K562 (cell line): ENCODE measurements around the gene BBC3. TPM values are rescaled to one million over a fixed set of nuclear protein-coding genes. Genes with fewer than 3 reads are reported as not detected.
A peak's percentile ranks its signal among the peaks of the same experiment; 100 is the strongest.

Experiments
- AFF1 ChIP-seq, 2 experiments: fragments of 450-650 bp; IDR thresholded peaks; 2 replicates each; pipeline ENCODE4 v1.6.1; 2018; ENCODE audit warnings: mild to moderate bottlenecking in 2 of 2, low read depth in 1 of 2; ENCODE audit not compliant: partially characterized antibody in 2 of 2
- ARID1B ChIP-seq: fragments of 450-650 bp; IDR thresholded peaks from 2 replicates; pipeline ENCODE4 v1.6.1; 2016; ENCODE audit warnings: antibody characterized with exemption, mild to moderate bottlenecking, inconsistent platforms
- CBX5 ChIP-seq: IDR thresholded peaks from 2 replicates; pipeline ENCODE4 v1.6.1; 2014; ENCODE audit warnings: low read depth, borderline replicate concordance
- CREB1 ChIP-seq, 2 experiments: sonication (generic) in 1 of 2; formaldehyde crosslinking in 1 of 2; IDR thresholded peaks; 2 replicates each; pipeline versions ENCODE4 v1.6.1 to v1.8.0; 2012 to 2022; ENCODE audit warnings: inconsistent platforms in 1 of 2, mild to moderate bottlenecking in 1 of 2, missing genetic modification reagents in 1 of 2, moderate library complexity in 1 of 2
- CREM ChIP-seq: IDR thresholded peaks from 2 replicates; pipeline ENCODE4 v1.6.1; 2014; ENCODE audit warnings: antibody characterized with exemption, low read depth
- FOXA3 ChIP-seq, 2 experiments: fragments of 450-650 bp in 1 of 2; sonication (generic) in 1 of 2; formaldehyde crosslinking; IDR thresholded peaks in 1 of 2; conservative IDR thresholded peaks in 1 of 2; 2 replicates each; pipeline versions ENCODE4 v1.4.0 to v1.8.0; 2020 to 2022; ENCODE audit warnings: mild to moderate bottlenecking in 2 of 2, missing genetic modification reagents in 1 of 2
- ID3 ChIP-seq, 2 experiments: fragments of 250-450 bp in 1 of 2; fragments of 450-650 bp in 1 of 2; sonication (Bioruptor Pico) in 1 of 2; IDR thresholded peaks; 2 replicates each; pipeline versions ENCODE4 v1.6.1 to v1.8.0; 2016 to 2021; ENCODE audit warnings: mild to moderate bottlenecking in 2 of 2, moderate library complexity in 2 of 2, missing compliant biosample characterization in 1 of 2, missing genetic modification characterization in 1 of 2
- KDM2B ChIP-seq: fragments of 250-450 bp; sonication (Bioruptor Pico); IDR thresholded peaks from 2 replicates; pipeline ENCODE4 v1.8.0; 2021; ENCODE audit warnings: mild to moderate bottlenecking, moderate library complexity
- MAZ ChIP-seq, 2 experiments: fragments of 450-650 bp in 1 of 2; sonication (generic) in 1 of 2; formaldehyde crosslinking; IDR thresholded peaks in 1 of 2; conservative IDR thresholded peaks in 1 of 2; 2 replicates each; pipeline versions ENCODE4 v1.4.0 to v1.5.0; 2020; ENCODE audit warnings: mild to moderate bottlenecking in 1 of 2, missing genetic modification reagents in 1 of 2
- NR1H2 ChIP-seq: sonication (generic); formaldehyde crosslinking; IDR thresholded peaks from 2 replicates; pipeline ENCODE4 v1.4.0; 2020; ENCODE audit warnings: mild to moderate bottlenecking, missing genetic modification reagents
- PHB2 ChIP-seq: fragments of 450-650 bp; IDR thresholded peaks from 2 replicates; pipeline ENCODE4 v1.6.1; 2017; ENCODE audit warnings: low read depth
- POLR2AphosphoS2 ChIP-seq: IDR thresholded peaks from 2 replicates; pipeline ENCODE4 v1.6.1; 2012; ENCODE audit warnings: low read length, improper control_type of control experiment
- PTRF ChIP-seq: fragments of 450-650 bp; IDR thresholded peaks from 2 replicates; pipeline ENCODE4 v1.6.1; 2016; ENCODE audit warnings: mild to moderate bottlenecking, missing genetic modification characterization, missing compliant biosample characterization
- RBFOX2 ChIP-seq: fragments of 200-400 bp; formaldehyde crosslinking; IDR thresholded peaks from 2 replicates; pipeline ENCODE4 v1.6.1; 2017; ENCODE audit warnings: low read depth, mild to moderate bottlenecking, low read length, moderate library complexity
- SRSF3 ChIP-seq: fragments of 200-400 bp; formaldehyde crosslinking; IDR thresholded peaks from 2 replicates; pipeline ENCODE4 v1.6.1; 2016; ENCODE audit warnings: mild to moderate bottlenecking, low read length, moderate library complexity; ENCODE audit not compliant: insufficient read depth
- XRCC5 ChIP-seq: fragments of 200-400 bp; formaldehyde crosslinking; IDR thresholded peaks from 2 replicates; pipeline ENCODE4 v1.6.1; 2017; ENCODE audit warnings: low read depth, mild to moderate bottlenecking, low read length
- ZNF253 ChIP-seq: fragments of 250-450 bp; sonication (Bioruptor Pico); conservative IDR thresholded peaks from 2 replicates; pipeline ENCODE4 v1.6.1; 2021; ENCODE audit warnings: mild to moderate bottlenecking
- ZNF740 ChIP-seq, 3 experiments: fragments of 200-800 bp in 1 of 3; sonication (Bioruptor generic) in 1 of 3; sonication (generic) in 1 of 3; formaldehyde crosslinking in 1 of 3; IDR thresholded peaks; 2 replicates each; pipeline versions ENCODE4 v1.6.1 to v1.8.0; 2016 to 2022; ENCODE audit warnings: mild to moderate bottlenecking in 2 of 3, missing compliant biosample characterization in 2 of 3, missing genetic modification characterization in 2 of 3, missing genetic modification reagents in 1 of 3
- ZNF76 ChIP-seq: fragments of 250-450 bp; sonication (Bioruptor Pico); IDR thresholded peaks from 2 replicates; pipeline ENCODE4 v1.4.0; 2020; ENCODE audit warnings: mild to moderate bottlenecking, moderate library complexity, borderline replicate concordance
- ZNF766 ChIP-seq: fragments of 200-800 bp; sonication (Bioruptor generic); conservative IDR thresholded peaks from 2 replicates; pipeline ENCODE4 v1.6.1; 2016; ENCODE audit warnings: missing genetic modification characterization, missing compliant biosample characterization
- polyA plus RNA-seq, 8 experiments: library from polyadenylated mRNA; depleted of rRNA in 4 of 8; stranded (reverse) in 5 of 8; unstranded in 3 of 8; fragments of >200 nt; fragmentation: Nextera tagmentation in 2 of 8; fragmentation: Illumina TruSeq in 1 of 8; extraction: Ambion mirVana in 2 of 8; extraction: Trizol in 1 of 8; gene quantifications; 2 replicates each; pipeline versions ENCODE4 v1.2.1 to v1.2.3, GENCODE V29; 2011 to 2014; ENCODE audit warnings: inconsistent platforms in 1 of 8, missing spikeins in 1 of 8
- total RNA-seq, 7 experiments: library from RNA; depleted of rRNA in 6 of 7; stranded (reverse); fragments of >200 nt in 6 of 7; fragmentation: Illumina TruSeq in 2 of 7; extraction: Trizol in 2 of 7; gene quantifications; 2 replicates each; pipeline versions ENCODE4 v1.2.1 to v1.2.3, GENCODE V29; 2011 to 2021; ENCODE audit warnings: low replicate concordance in 1 of 7

BBC3 gene
- total and polyA plus RNA-seq, 9 of the 15 experiments (the other 6 are each of a cell fraction or from before 2014, with no cell fraction given): 0.15 to 30.7 (median 4.8) TPM

GRCh38 chr19:47273313-47274070, 42.5 kb upstream of the BBC3 start (continued):
- TF ChIP-seq AFF1 (IDR thresholded peaks at IDR 0.05; ENCODE audit: low read depth in 1 of 2, partially characterized antibody in 2 of 2) (peak in 1 of 2 experiments; percentile 42), RBFOX2 (peak; percentile 96), XRCC5 (no peak), SRSF3 (peak; percentile 38; the same call in 1 of the 2 replicates), CBX5 (0 out of 2 replicates have a peak, but pooled peaks have one; percentile 6), FOXA3 (CRISPR knock-in tag; conservative IDR thresholded peaks at IDR 0.05 in 1 of 2, IDR thresholded peaks at IDR 0.05 in 1 of 2) (0 out of 4 replicates have a peak, but pooled peaks of 1 of the 2 experiments have one; percentile 2), ZNF766 (CRISPR knock-in tag) (no peak; the same call in 1 of the 2 replicates), MAZ (CRISPR knock-in tag; conservative IDR thresholded peaks at IDR 0.05 in 1 of 2, IDR thresholded peaks at IDR 0.05 in 1 of 2) (peak; percentile 81 to 97), CREB1 (IDR thresholded peaks at IDR 0.05) (peak; percentile 72), CREB1 (CRISPR knock-in tag; IDR thresholded peaks at IDR 0.05) (peak; percentile 79), ZNF740 (CRISPR knock-in tag; IDR thresholded peaks at IDR 0.05) (peak; percentile 75), ZNF740 (tag; IDR thresholded peaks at IDR 0.05) (no peak), PHB2 (no peak), ID3 (CRISPR knock-in tag; IDR thresholded peaks at IDR 0.05) (no peak), ID3 (tag; IDR thresholded peaks at IDR 0.05) (0 out of 2 replicates have a peak, but pooled peaks have one; percentile 25), CREM (peak; percentile 91), KDM2B (CRISPR knock-in tag) (no peak; the same call in 1 of the 2 replicates), PTRF (tag) (no peak), ARID1B (peak; percentile 5; the same call in 1 of the 2 replicates), NR1H2 (CRISPR knock-in tag) (0 out of 2 replicates have a peak, but pooled peaks have one; percentile 67), POLR2AphosphoS2 (no peak; the same call in 1 of the 2 replicates), ZNF76 (0 out of 2 replicates have a peak, but pooled peaks have one; percentile 12), ZNF253 (CRISPR knock-in tag) (no peak)
